ENCODE results near the gene WASL.

Gene WASL

GRCh38 chr7:123632808-123633207 is 116.0 kb downstream of the WASL start:
- DNase-seq (ENCODE audit: low read depth, low spot score): no peak

Data from activated naive CD8-positive, alpha-beta T cell treated with anti-CD3 and anti-CD28 coated beads, Interleukin-2, amount 50 U/mL, for 16 hours (primary cell).